T-helper 9 cell (primary cell): ENCODE results near the gene SLC12A7.
"Not testable (repeated sequence)": the region's sequence is repeated elsewhere in the genome, so short reads cannot be mapped to it uniquely, and the experiment has no call there.

Experiments
- DNase-seq: peaks from one replicate; pipeline ENCODE4 v3.0.0-alpha.2; 2020

SLC12A7 gene

DNA sequence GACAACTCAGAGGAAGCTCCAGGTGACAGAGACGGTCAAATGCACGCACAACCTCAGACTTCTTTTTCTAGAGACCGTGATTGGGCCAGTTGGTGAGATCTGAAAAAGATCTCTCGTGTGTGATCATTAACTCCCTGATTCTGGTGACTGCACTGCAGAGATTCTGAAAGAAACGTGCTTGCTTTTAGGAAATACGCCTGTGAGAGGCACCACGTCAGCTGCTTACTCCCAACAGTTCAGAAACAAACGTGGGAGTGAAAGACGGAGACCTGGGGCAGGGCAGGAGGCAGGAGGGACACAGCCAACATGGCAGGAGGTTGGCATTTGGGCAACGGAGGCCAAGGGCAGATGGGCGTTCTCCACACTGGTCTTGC, 15.9 kb downstream of the SLC12A7 start:
- DNase-seq, result no peak

GRCh38 chr5:1095302-1095989, 16.4 kb downstream of the SLC12A7 start:
- no peak for DNase-seq

GRCh38 chr5:1094670-1095190, 17.1 kb downstream of the SLC12A7 start:
- no peak for DNase-seq

- no peak for DNase-seq
Measured at GRCh38 chr5:1093361-1093760, 18.5 kb downstream of the SLC12A7 start.

DNA sequence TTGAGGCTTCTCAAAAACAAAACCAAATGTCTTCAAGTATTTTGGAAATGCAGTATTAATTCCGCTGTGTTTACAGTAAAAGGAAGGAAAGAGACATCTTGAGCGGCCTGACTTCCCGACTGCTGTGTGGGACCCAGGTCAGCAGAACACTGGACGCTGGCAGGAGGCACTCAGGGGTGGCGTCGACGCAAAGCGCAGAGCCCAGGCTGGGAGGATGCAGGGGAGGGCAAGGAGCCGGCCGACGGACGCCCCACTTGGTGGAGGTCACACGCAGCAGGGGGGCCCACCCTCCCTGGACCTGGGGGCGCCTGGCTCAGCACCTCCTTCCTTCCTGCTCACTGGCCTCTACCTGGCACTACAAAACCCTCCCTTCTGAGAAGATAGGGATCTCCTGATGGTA, 19.7 kb downstream of the SLC12A7 start:
- no peak for DNase-seq

GRCh38 chr5:1091632-1092031, 20.2 kb downstream of the SLC12A7 start:
- DNase-seq, result no peak

GRCh38 chr5:1090538-1090937, 21.3 kb downstream of the SLC12A7 start:
- no peak for DNase-seq

DNA sequence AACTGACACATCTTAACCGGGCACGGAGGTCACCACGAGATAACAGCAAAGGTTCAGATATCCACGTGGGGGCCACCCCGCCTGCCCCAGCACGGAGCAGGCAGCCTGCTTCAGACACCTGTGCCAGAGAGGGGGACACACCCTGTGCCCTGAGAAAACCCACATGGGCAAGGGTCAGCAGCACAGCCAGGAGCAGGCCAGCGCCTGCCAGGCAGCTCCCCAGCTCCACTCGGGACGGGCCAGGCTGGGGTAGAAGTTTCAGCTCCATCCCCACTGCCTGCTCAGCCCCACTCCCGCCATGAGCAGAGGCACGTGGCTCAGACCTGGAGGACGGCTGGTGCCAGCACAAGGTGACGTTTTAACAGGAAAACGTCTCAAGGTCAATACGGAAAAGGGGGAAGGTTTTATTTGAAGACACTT, 22.2 kb downstream of the SLC12A7 start:
- DNase-seq, result no peak

- no peak for DNase-seq
Measured at GRCh38 chr5:1089146-1089545, 22.7 kb downstream of the SLC12A7 start.

- DNase-seq, result no peak
Measured at GRCh38 chr5:1088726-1089125, 23.1 kb downstream of the SLC12A7 start.

GRCh38 chr5:1088031-1088430, 23.8 kb downstream of the SLC12A7 start:
- DNase-seq, result no peak

- no peak for DNase-seq
Measured at GRCh38 chr5:1087428-1087827, 24.4 kb downstream of the SLC12A7 start.

- DNase-seq, result no peak
Measured at GRCh38 chr5:1086871-1087270, 25.0 kb downstream of the SLC12A7 start.

- no peak for DNase-seq
Measured at GRCh38 chr5:1086137-1086536, 25.7 kb downstream of the SLC12A7 start.

DNA sequence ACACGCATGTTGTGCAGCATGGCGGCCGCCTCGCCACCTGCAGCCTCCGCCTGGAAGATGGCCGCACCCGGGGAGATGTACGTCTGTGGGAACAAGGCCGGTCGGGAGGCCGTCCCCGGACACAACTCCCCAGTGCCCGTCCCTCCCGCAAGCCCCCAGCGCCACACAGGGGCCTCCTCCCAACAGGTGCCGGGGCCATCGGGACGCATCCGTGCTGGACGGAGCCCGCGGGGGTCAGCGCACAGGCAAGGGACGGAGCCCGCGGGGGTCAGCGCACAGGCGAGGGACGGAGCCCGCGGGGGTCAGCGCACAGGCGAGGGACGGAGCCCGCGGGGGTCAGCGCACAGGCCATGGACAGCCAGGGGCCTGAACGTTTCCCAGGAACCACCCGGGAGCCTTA, 26.5 kb downstream of the SLC12A7 start:
- no peak for DNase-seq

- DNase-seq, result no peak
Measured at GRCh38 chr5:1083823-1084605, 27.8 kb downstream of the SLC12A7 start.

GRCh38 chr5:1083026-1083425, 28.8 kb downstream of the SLC12A7 start:
- DNase-seq, result not testable (repeated sequence)

DNA sequence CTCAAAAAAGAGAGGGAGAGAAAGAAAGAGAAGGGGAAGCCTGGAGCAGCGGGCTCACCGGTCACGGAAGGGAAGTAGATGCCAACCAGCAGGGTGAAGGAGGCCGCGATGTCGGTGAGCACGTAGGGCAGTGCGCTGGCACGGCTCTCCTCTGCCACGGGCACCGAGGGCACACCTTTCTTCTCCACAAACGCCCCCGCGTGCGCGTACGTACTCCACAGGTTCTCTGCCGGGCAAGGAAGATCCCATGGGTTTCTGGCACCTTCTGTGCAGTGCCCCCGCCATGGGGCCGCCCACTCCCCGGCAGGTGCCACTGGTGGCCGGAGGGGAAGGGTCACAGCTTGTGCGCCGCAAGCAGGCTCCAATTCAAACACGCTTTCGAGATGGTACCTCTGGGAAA, 30.3 kb downstream of the SLC12A7 start:
- no peak for DNase-seq

GRCh38 chr5:1080432-1080831, 31.4 kb downstream of the SLC12A7 start:
- DNase-seq, result no peak

- no peak for DNase-seq
Measured at GRCh38 chr5:1079961-1080360, 31.9 kb downstream of the SLC12A7 start.

GRCh38 chr5:1079486-1079885, 32.4 kb downstream of the SLC12A7 start:
- DNase-seq, result no peak

- DNase-seq, result no peak
Measured at GRCh38 chr5:1078851-1079250, 33.0 kb downstream of the SLC12A7 start.

- no peak for DNase-seq
Measured at GRCh38 chr5:1078206-1078605, 33.7 kb downstream of the SLC12A7 start.

GRCh38 chr5:1077491-1078020, 34.3 kb downstream of the SLC12A7 start:
- no peak for DNase-seq
